NT2/D1 (cell line): ENCODE measurements around the gene TBC1D10B.

Experiments used
- YY1 ChIP-seq: IDR thresholded peaks from 2 replicates; pipeline ENCODE4 v1.6.1; 2011; ENCODE audit not compliant: insufficient read length, insufficient read depth
- ZNF274 ChIP-seq: IDR thresholded peaks from 2 replicates; pipeline ENCODE4 v1.6.1; 2011; ENCODE audit warnings: mild to moderate bottlenecking, low read depth, low read length

DNA sequence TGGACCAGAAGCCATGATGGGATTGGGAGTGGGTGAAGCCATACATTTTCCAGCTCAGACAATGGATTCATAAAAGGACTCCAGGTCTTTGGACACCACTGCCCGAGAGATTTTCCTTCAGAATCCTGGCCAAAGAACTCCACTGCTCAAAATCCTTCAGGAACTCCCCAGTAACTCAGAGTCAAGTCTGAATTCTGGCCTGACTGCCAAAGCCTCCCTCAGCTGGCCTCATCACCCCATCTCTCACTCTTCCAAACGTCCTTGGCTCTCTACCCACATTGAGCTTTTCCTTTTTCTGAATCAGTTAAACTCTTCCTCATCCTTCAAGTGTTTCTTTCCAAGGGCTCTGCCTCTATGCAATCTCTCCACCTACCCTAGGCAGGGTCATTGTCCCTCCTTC is 13.2 kb upstream of the TBC1D10B start:
- TF ChIP-seq ZNF274 (no peak), YY1 (no peak)
